H1 (cell line): Measurements from ENCODE around the gene RAB40B. TPM values are rescaled to one million over a fixed set of nuclear protein-coding genes. Genes with fewer than 3 reads are reported as not detected.

Experiments used
- EGR1 ChIP-seq: IDR thresholded peaks from 2 replicates; pipeline ENCODE4 v1.6.1; 2011; ENCODE audit warnings: low read depth, low read length, borderline replicate concordance
- RAD21 ChIP-seq, 2 experiments: IDR thresholded peaks in 1 of 2; conservative IDR thresholded peaks in 1 of 2; 2 replicates each; pipeline ENCODE4 v1.6.1; 2011; ENCODE audit warnings: low read depth in 2 of 2, low read length in 2 of 2, improper control_type of control experiment in 1 of 2, inconsistent platforms in 1 of 2, mild to moderate bottlenecking in 1 of 2, moderate library complexity in 1 of 2
- TBP ChIP-seq: IDR thresholded peaks from 2 replicates; pipeline ENCODE4 v1.6.1; 2011; ENCODE audit warnings: low read depth, low read length, improper control_type of control experiment
- TCF12 ChIP-seq: IDR thresholded peaks from 2 replicates; pipeline ENCODE4 v1.6.1; 2011; ENCODE audit warnings: low read depth, mild to moderate bottlenecking, low read length
- ZNF274 ChIP-seq: IDR thresholded peaks from 2 replicates; pipeline ENCODE4 v1.7.0; 2012; ENCODE audit warnings: low read length, borderline replicate concordance; ENCODE audit errors: extremely low read depth
- polyA plus RNA-seq, 7 experiments: library from polyadenylated mRNA; depleted of rRNA in 3 of 7; stranded (reverse) in 5 of 7; unstranded in 2 of 7; fragments of >200 nt in 5 of 7; fragments of 200-250 nt in 2 of 7; gene quantifications; 1 replicate in 5 of 7; 2 replicates in 1 of 7; 4 replicates in 1 of 7; pipeline versions ENCODE4 v1.2.1 to v1.2.3, GENCODE V29; 2011 to 2013; ENCODE audit warnings: missing spikeins in 2 of 7, mixed read lengths in 2 of 7
- total RNA-seq: library from RNA; stranded (reverse); fragmentation: NEBNext Ultra II Directional; extraction: Animal tissue kit (Norgen Biotek cat#: 25700); gene quantifications from 2 replicates; pipeline ENCODE4 v1.2.1, GENCODE V29; 2021
- TF ChIP-seq, protein P1 (sequence below): IDR thresholded peaks from 2 replicates; pipeline ENCODE4 v1.6.1; 2012; ENCODE audit warnings: inconsistent platforms

Gene RAB40B
- total and polyA plus RNA-seq, 2 of the 8 experiments (the other 6 are each of a cell fraction or from before 2014, with no cell fraction given): 3.1 to 4.6 TPM

DNA sequence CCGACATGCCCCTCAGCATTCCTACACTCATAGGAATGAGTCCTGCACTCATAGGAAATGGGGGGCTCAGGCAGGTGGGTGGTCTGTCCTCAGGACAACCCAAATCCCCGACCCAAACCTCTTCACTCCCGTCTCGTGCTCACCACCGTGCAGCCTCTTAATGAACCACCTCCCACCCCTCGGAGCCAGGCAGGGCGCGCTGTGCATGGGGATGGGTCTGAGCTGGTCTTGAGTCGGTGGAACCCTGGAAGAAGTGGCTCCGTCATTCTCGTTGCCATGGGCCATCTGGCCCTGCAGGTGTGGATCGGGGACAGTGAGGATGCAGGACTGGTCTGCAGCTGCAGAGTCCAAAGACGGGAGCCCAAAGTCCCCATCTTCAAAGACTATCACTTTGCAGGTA is 6.4 kb upstream of the RAB40B start (continued):
- TF ChIP-seq, protein P1, sequence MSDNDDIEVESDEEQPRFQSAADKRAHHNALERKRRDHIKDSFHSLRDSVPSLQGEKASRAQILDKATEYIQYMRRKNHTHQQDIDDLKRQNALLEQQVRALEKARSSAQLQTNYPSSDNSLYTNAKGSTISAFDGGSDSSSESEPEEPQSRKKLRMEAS: no peak
- TF ChIP-seq TCF12: no peak
- TF ChIP-seq TBP: no peak
- no peak for TF ChIP-seq ZNF274
- no peak for TF ChIP-seq EGR1
- TF ChIP-seq RAD21 (IDR thresholded peaks at IDR 0.05 in 1 of 2, conservative IDR thresholded peaks at IDR 0.05 in 1 of 2; ENCODE audit: low read depth in 2 of 2, low read length in 2 of 2): no peak
